Astrocyte (in vitro differentiated cells and primary cell): ENCODE results near the gene AMDHD2. TPM values are rescaled to one million over a fixed set of nuclear protein-coding genes. Genes with fewer than 3 reads are reported as not detected.
"Not testable (repeated sequence)": the region's sequence is repeated elsewhere in the genome, so short reads cannot be mapped to it uniquely, and the experiment has no call there.

Experiments
- DNase-seq: peaks from one replicate; pipeline ENCODE4 v3.0.0-alpha.2; 2010; ENCODE audit warnings: low read depth
- FAIRE-seq: peaks from 2 replicates; lab custom pipeline; 2011; peaks lifted over from hg19 to GRCh38; lab: Jason Lieb, UNC
- H2AFZ ChIP-seq: 2 replicates; pipeline ENCODE4 v1.6.0; 2012; ENCODE audit warnings: low read depth, low read length, inconsistent platforms
- H3K27ac ChIP-seq: 2 replicates; pipeline ENCODE4 v1.5.1; 2011; ENCODE audit warnings: low read depth, low read length, inconsistent platforms
- H3K27me3 ChIP-seq: 2 replicates; pipeline ENCODE4 v1.6.0; 2011; ENCODE audit warnings: low read length, inconsistent platforms; ENCODE audit not compliant: insufficient read depth
- H3K36me3 ChIP-seq: 2 replicates; pipeline ENCODE4 v1.5.1; 2011; ENCODE audit warnings: low read length, inconsistent platforms; ENCODE audit not compliant: insufficient read depth
- H3K4me1 ChIP-seq: 2 replicates; pipeline ENCODE4 v1.5.1; 2011; ENCODE audit warnings: low read length, inconsistent platforms; ENCODE audit not compliant: insufficient read depth
- H3K4me2 ChIP-seq: 2 replicates; pipeline ENCODE4 v1.6.0; 2012; ENCODE audit warnings: low read length, inconsistent platforms
- H3K4me3 ChIP-seq: 2 replicates; pipeline ENCODE4 v1.5.1; 2011; ENCODE audit warnings: low read depth, mild to moderate bottlenecking, low read length, inconsistent platforms; ENCODE audit not compliant: insufficient read depth
- H3K79me2 ChIP-seq: 2 replicates; pipeline ENCODE4 v1.6.0; 2012; ENCODE audit warnings: mild to moderate bottlenecking, low read length, inconsistent platforms; ENCODE audit not compliant: insufficient read depth
- H3K9ac ChIP-seq: 2 replicates; pipeline ENCODE4 v1.6.0; 2012; ENCODE audit warnings: mild to moderate bottlenecking, low read length, inconsistent platforms
- H3K9me3 ChIP-seq: 2 replicates; pipeline ENCODE4 v1.5.1; 2012; ENCODE audit warnings: low read depth, mild to moderate bottlenecking, low read length, inconsistent platforms; ENCODE audit not compliant: insufficient read depth
- H4K20me1 ChIP-seq: 2 replicates; pipeline ENCODE4 v1.6.0; 2012; ENCODE audit warnings: low read length, inconsistent platforms; ENCODE audit not compliant: insufficient read depth
- H3K27ac Mint-ChIP-seq: one replicate; pipeline ENCODE4 v1.8.0; 2021; ENCODE audit warnings: mild to moderate bottlenecking, mixed read lengths; ENCODE audit not compliant: unreplicated experiment
- H3K27me3 Mint-ChIP-seq: one replicate; pipeline ENCODE4 v1.8.0; 2021; ENCODE audit warnings: low read depth, mixed read lengths; ENCODE audit not compliant: unreplicated experiment
- H3K36me3 Mint-ChIP-seq: one replicate; pipeline ENCODE4 v1.8.0; 2021; ENCODE audit warnings: low read depth, mixed read lengths; ENCODE audit not compliant: unreplicated experiment
- H3K4me1 Mint-ChIP-seq: one replicate; pipeline ENCODE4 v1.8.0; 2021; ENCODE audit warnings: low read depth, mixed read lengths; ENCODE audit not compliant: unreplicated experiment
- H3K4me3 Mint-ChIP-seq: one replicate; pipeline ENCODE4 v1.8.0; 2021; ENCODE audit warnings: mild to moderate bottlenecking, moderate library complexity, mixed read lengths; ENCODE audit not compliant: unreplicated experiment
- H3K9me3 Mint-ChIP-seq: one replicate; pipeline ENCODE4 v1.8.0; 2021; ENCODE audit warnings: mild to moderate bottlenecking, mixed read lengths; ENCODE audit not compliant: unreplicated experiment
- CTCF ChIP-seq: IDR thresholded peaks from 2 replicates; pipeline ENCODE4 v1.5.1; 2011; ENCODE audit warnings: low read depth, mild to moderate bottlenecking, inconsistent platforms, low read length, moderate library complexity; ENCODE audit not compliant: insufficient read depth
- EZH2 ChIP-seq: IDR thresholded peaks from 2 replicates; pipeline ENCODE4 v1.6.1; 2012; ENCODE audit warnings: mild to moderate bottlenecking, low read length, inconsistent platforms; ENCODE audit not compliant: insufficient read depth
- total RNA-seq: library from RNA; stranded (reverse); gene quantifications from 2 replicates; pipeline ENCODE4 v1.2.1, GENCODE V29; 2021

The AMDHD2 gene
- total RNA-seq, 1 donor from 2014 or later = 32.3 TPM

GRCh38 chr16:2478279-2478678, 41.9 kb upstream of the AMDHD2 start:
- Mint-ChIP-seq H3K4me3 (peak overlapping the region; percentile 54), H3K27me3 (peaks cover 23% of the 10 kb centered on the region), H3K9me3 (no peaks in the 10 kb centered on the region), H3K4me1 (peaks cover 4% of the 10 kb centered on the region), H3K27ac (no peak overlapping the region), H3K36me3 (peaks cover 11% of the 10 kb centered on the region)
- Histone ChIP-seq H3K79me2 (peaks cover 29% of the 10 kb centered on the region), H3K4me2 (no peak overlapping the region), H3K27me3 (no peaks in the 10 kb centered on the region), H2AFZ (no peak overlapping the region), H3K4me1 (peaks cover 14% of the 10 kb centered on the region), H3K9me3 (no peaks in the 10 kb centered on the region), H3K9ac (no peak overlapping the region), H3K36me3 (no peaks in the 10 kb centered on the region), H3K4me3 (no peak overlapping the region), H4K20me1 (peaks cover 71% of the 10 kb centered on the region), H3K27ac (no peak overlapping the region)
- TF ChIP-seq EZH2 = no peak
- TF ChIP-seq CTCF = no peak
- no peak for DNase-seq
- FAIRE-seq = no peak

GRCh38 chr16:2479996-2480395, 40.2 kb upstream of the AMDHD2 start:
- H3K9me3 Mint-ChIP-seq, H3K4me3 Mint-ChIP-seq, H3K27ac ChIP-seq, H2AFZ ChIP-seq, H3K9me3 ChIP-seq, FAIRE-seq, H3K4me2 ChIP-seq, H3K27ac Mint-ChIP-seq, DNase-seq, H3K4me1 Mint-ChIP-seq, H3K4me3 ChIP-seq, H3K36me3 ChIP-seq, H3K4me1 ChIP-seq, H3K27me3 ChIP-seq, H3K9ac ChIP-seq: not testable (repeated sequence)
- H4K20me1 ChIP-seq = peaks cover 85% of the 10 kb centered on the region
- Mint-ChIP-seq H3K27me3 (peaks cover 27% of the 10 kb centered on the region), H3K36me3 (peaks cover 15% of the 10 kb centered on the region)
- H3K79me2 ChIP-seq = peaks cover 29% of the 10 kb centered on the region

GRCh38 chr16:2480948-2481347, 39.2 kb upstream of the AMDHD2 start:
- Histone ChIP-seq H3K4me3 (no peak overlapping the region), H3K9ac (no peak overlapping the region), H4K20me1 (peaks cover 88% of the 10 kb centered on the region), H3K4me2 (no peak overlapping the region), H3K79me2 (peaks cover 27% of the 10 kb centered on the region), H3K4me1 (peaks cover 4% of the 10 kb centered on the region), H3K36me3 (no peaks in the 10 kb centered on the region), H2AFZ (no peak overlapping the region), H3K9me3 (no peaks in the 10 kb centered on the region), H3K27me3 (no peaks in the 10 kb centered on the region), H3K27ac (no peak overlapping the region)
- H3K27me3 Mint-ChIP-seq = peaks cover 25% of the 10 kb centered on the region
- no peak overlapping the region for H3K4me3 Mint-ChIP-seq
- FAIRE-seq (no peak), DNase-seq (no peak)
- no peaks in the 10 kb centered on the region for H3K9me3 Mint-ChIP-seq
- peaks cover 4% of the 10 kb centered on the region for H3K4me1 Mint-ChIP-seq
- peaks cover 18% of the 10 kb centered on the region for H3K36me3 Mint-ChIP-seq
- peak overlapping the region; percentile 18 for H3K27ac Mint-ChIP-seq
- TF ChIP-seq EZH2 (no peak), CTCF (no peak)
